Activated CD4-positive, alpha-beta T cell treated with anti-CD3 and anti-CD28 coated beads for 36 hours (primary cell): ENCODE data around the gene SIL1. TPM values are rescaled to one million over a fixed set of nuclear protein-coding genes. Genes with fewer than 3 reads are reported as not detected.
"Not testable (repeated sequence)": the region's sequence is repeated elsewhere in the genome, so short reads cannot be mapped to it uniquely, and the experiment has no call there.

Source experiments
- ATAC-seq: fragments of 200-7000 bp; cut with Tn5 transposase; one replicate; pipeline ENCODE4 v1.10.0; 2021; ENCODE audit warnings: mild to moderate bottlenecking, moderate library complexity
- CTCF ChIA-PET: fragments of 350-600 bp; sonication (Branson Sonifier 250); formaldehyde crosslinking; loops from one replicate; lab custom pipeline; 2021; ENCODE audit warnings: antibody characterized with exemption; lab: Charles Lee
- POLR2A ChIA-PET: fragments of 350-600 bp; sonication (Branson Sonifier 250); formaldehyde crosslinking; loops from one replicate; lab custom pipeline; 2021; ENCODE audit warnings: antibody characterized with exemption, inconsistent platforms; lab: Charles Lee
- DNase-seq: peaks from one replicate; pipeline ENCODE4 v3.0.0-alpha.2; 2020
- H3K27ac Mint-ChIP-seq: one replicate; pipeline ENCODE4 v1.8.0; 2021; ENCODE audit warnings: mixed read lengths
- H3K27me3 Mint-ChIP-seq: one replicate; pipeline ENCODE4 v1.8.0; 2021; ENCODE audit warnings: mixed read lengths
- H3K36me3 Mint-ChIP-seq: one replicate; pipeline ENCODE4 v1.8.0; 2021; ENCODE audit warnings: low read depth, mixed read lengths
- H3K4me1 Mint-ChIP-seq: one replicate; pipeline ENCODE4 v1.8.0; 2021; ENCODE audit warnings: mixed read lengths
- H3K4me3 Mint-ChIP-seq: one replicate; pipeline ENCODE4 v1.8.0; 2021; ENCODE audit warnings: mild to moderate bottlenecking, moderate library complexity, mixed read lengths
- H3K9me3 Mint-ChIP-seq: one replicate; pipeline ENCODE4 v1.8.0; 2021; ENCODE audit warnings: low read depth, mixed read lengths
- intact Hi-C, 2 experiments: fragments of 100-400 bp; cut with DNase I in 1 of 2; cut with micrococcal nuclease in 1 of 2; formaldehyde crosslinking; loops; one replicate each; pipeline versions ENCODE4 v1.14.2 to v1.15.1; 2022 to 2024; cut with DNase I, micrococcal nuclease
- total RNA-seq, 2 experiments: library from RNA; stranded (reverse); gene quantifications; one replicate each; pipeline ENCODE4 v1.2.3, GENCODE V29; 2021

SIL1 gene
- total RNA-seq, 2 experiments from 2014 or later = 11.2 to 14.4 TPM

DNA sequence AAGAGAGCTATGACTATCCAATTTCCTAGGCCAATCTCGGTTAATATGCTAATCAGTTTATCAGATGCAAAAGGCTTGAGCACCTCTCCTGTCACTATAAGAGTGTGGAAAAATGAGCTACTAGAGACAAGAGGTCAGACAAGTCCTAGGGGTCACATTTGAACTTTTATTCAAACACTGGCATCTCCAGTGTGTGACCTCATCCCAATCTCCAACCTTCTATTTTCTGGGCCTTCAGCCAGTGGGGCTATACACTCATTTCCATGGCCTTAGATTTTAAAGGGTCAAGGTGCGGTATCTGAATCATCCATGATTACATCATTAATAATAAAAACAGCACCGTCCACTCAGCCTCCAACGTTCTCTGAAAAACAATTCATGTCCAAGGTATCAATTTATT, 183.4 kb downstream of the SIL1 start:
- Mint-ChIP-seq H3K27ac (no peak overlapping the region), H3K4me3 (no peak overlapping the region), H3K4me1 (peaks cover 4% of the 10 kb centered on the region), H3K9me3 (no peaks in the 10 kb centered on the region), H3K27me3 (no peaks in the 10 kb centered on the region), H3K36me3 (peaks cover 4% of the 10 kb centered on the region)
- DNase-seq (no peak), ATAC-seq (no peak)
- intact Hi-C loops = no loop called here
- CTCF ChIA-PET = interaction anchor here (1.0 kb wide), 1 partner anchor 11 kb away, joined by 3 read pairs; no protein-coding TSS in a partner anchor
- POLR2A ChIA-PET = no interaction called here

DNA sequence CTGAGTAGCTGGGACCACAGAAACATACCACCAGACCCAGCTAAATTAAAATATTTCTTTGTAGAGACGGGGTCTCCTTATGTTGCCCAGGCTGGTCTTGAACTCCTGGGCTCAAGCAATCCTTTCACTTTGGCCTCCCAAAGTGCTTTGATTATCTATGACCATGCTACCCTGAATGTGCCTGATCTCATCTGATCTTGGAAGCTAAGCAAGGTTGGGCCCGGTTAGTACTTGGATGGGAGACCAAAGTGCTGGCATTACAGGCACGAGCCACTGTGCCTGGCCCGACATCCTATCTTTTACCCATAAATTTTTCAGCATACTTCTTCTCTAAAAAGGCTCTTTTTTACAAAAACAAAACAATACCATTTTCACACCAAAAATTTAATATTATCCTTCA, 186.0 kb downstream of the SIL1 start:
- H3K36me3 Mint-ChIP-seq = peaks cover 4% of the 10 kb centered on the region
- peak overlapping the region; percentile 16 for H3K4me3 Mint-ChIP-seq
- CTCF ChIA-PET = no interaction called here
- H3K27me3 Mint-ChIP-seq = no peaks in the 10 kb centered on the region
- H3K4me1 Mint-ChIP-seq = peaks cover 4% of the 10 kb centered on the region
- H3K9me3 Mint-ChIP-seq = no peaks in the 10 kb centered on the region
- POLR2A ChIA-PET = no interaction called here
- intact Hi-C loops = no loop called here
- H3K27ac Mint-ChIP-seq = no peak overlapping the region
- DNase-seq (no peak), ATAC-seq (no peak)

DNA sequence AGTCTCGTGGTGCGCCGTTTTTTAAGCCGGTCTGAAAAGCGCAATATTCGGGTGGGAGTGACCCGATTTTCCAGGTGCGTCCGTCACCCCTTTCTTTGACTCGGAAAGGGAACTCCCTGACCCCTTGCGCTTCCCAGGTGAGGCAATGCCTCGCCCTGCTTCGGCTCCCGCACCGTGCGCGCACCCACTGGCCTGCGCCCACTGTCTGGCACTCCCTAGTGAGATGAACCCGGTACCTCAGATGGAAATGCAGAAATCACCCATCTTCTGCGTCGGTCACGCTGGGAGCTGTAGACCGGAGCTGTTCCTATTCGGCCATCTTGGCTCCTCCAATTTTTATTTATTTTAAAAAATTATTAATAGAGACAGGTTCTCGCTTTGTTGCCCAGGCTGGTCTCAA, 187.0 kb downstream of the SIL1 start:
- H3K4me1 Mint-ChIP-seq, ATAC-seq, H3K27ac Mint-ChIP-seq, intact Hi-C loops, POLR2A ChIA-PET, DNase-seq, H3K9me3 Mint-ChIP-seq, H3K36me3 Mint-ChIP-seq, H3K27me3 Mint-ChIP-seq, CTCF ChIA-PET: not testable (repeated sequence)
- H3K4me3 Mint-ChIP-seq = peak overlapping the region; percentile 51

DNA sequence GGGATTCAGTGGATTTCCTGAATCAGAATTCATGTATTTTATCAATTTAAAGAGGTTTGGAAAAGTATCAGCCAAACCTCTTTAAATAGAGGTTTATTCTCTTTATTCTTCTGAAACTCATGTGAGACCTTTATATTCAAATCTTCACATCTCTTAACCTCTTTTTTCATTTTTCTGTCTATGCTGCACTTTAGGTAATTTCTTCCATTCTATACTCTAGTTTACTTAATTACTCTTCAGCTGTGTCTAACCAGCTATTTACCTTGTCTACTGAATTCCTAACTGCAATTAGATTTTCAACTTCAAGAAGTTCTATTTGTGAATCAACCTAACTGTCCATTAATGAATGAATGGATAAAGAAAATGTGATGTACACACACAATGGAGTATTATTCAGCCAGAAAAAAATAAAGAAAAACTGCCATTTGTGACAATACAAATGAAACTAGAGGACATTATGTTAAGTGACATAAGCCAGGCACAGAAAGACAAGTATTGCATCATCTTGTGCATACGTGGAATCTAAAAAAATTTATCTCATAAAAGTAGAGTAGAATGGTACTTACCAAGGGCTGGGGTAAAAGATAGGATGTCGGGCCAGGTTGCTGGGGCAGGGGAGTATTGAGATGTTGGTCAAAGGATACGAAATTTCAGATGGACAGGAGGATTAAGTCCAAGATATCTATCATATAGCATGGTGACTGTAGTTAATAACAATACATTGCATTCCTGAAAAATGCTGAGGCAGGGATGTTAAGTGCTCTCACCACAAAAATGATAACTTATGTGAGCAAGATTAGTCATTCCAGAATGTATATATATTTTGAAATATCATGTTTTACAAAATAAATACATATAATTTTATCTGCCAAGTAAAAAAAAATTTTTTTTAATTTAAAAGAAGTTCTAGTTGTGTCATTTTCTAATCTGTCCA, 193.5 kb downstream of the SIL1 start:
- Mint-ChIP-seq H3K27ac (no peak overlapping the region), H3K4me1 (no peaks in the 10 kb centered on the region), H3K27me3 (no peaks in the 10 kb centered on the region), H3K36me3 (no peaks in the 10 kb centered on the region), H3K9me3 (peaks cover 6% of the 10 kb centered on the region), H3K4me3 (no peak overlapping the region)
- ATAC-seq (no peak), DNase-seq (no peak)
- intact Hi-C loops = no loop called here
- CTCF ChIA-PET = no interaction called here
- POLR2A ChIA-PET = no interaction called here

DNA sequence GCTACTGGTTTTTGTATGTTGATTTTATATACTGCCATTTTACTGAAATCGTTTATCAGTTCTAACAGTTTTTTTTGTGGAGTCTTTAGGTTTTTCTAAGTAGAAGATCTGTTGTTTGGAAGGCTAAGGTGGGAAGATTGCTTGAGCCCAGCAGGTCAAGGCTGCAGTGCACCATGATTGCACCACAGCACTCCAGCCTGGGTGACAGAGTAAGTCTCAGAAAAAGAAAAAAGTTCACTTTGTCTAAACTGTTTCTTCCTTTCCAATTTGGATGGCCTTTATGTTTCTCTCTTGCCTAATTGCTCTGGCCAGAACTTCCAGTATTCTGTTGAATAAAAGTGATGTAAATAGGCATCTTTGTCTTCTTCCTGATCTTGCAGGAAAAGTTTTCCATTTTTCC, 198.5 kb downstream of the SIL1 start:
- Mint-ChIP-seq H3K27me3 (no peaks in the 10 kb centered on the region), H3K36me3 (peaks cover 8% of the 10 kb centered on the region), H3K4me1 (no peaks in the 10 kb centered on the region), H3K4me3 (no peak overlapping the region), H3K9me3 (peaks cover 11% of the 10 kb centered on the region), H3K27ac (no peak overlapping the region)
- ATAC-seq (no peak), DNase-seq (no peak)
- CTCF ChIA-PET = interaction anchor here (0.6 to 1.1 kb wide), 2 partner anchors 36 to 37 kb away, joined by 3 read pairs; no protein-coding TSS in a partner anchor
- intact Hi-C loops = no loop called here
- POLR2A ChIA-PET = no interaction called here

DNA sequence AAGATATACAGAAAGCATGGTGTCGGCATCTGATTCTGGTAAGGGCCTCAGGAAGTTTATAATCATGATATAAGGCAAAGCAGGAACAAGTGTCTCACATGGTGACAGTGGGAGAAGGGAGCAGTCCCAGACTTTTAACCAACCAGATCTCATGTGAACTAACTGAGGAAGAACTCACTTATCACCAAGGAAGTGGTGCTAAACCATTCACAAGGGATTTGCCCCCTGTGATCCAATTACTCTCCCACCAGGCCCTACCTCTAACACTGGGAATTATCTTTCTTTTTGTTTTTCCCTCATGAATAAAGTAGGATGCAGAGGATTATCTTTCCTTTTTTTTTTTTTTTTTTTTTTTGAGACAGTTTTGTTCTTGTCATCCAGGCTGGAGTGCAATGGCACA, 199.6 kb downstream of the SIL1 start:
- ChIA-PET CTCF (no interaction called here), POLR2A (no interaction called here)
- peaks cover 8% of the 10 kb centered on the region for H3K9me3 Mint-ChIP-seq
- ATAC-seq = no peak
- no peak for DNase-seq
- H3K4me3 Mint-ChIP-seq = no peak overlapping the region
- no peaks in the 10 kb centered on the region for H3K4me1 Mint-ChIP-seq
- H3K27ac Mint-ChIP-seq = no peak overlapping the region
- peaks cover 8% of the 10 kb centered on the region for H3K36me3 Mint-ChIP-seq
- intact Hi-C loops = no loop called here
- H3K27me3 Mint-ChIP-seq = no peaks in the 10 kb centered on the region

DNA sequence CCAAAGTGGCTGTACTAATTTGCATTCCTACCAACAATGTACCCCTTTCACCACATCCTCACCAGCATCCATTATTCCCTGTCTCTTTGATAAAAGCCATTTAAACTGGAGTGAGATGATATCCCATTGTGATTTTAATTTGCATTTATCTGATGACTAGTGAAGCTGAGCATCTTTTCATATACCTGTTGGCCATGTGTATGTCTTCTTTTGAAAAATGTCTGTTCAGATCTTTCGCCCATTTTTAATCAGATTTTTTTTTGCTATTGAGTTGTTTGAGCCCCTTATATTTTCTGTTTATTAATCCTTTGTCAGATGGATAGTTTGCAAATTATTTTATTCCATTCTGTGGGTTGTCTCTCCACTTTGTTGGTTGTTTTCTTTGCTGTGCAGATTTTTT, 202.0 kb downstream of the SIL1 start:
- Mint-ChIP-seq H3K27ac (no peak overlapping the region), H3K4me1 (no peaks in the 10 kb centered on the region), H3K4me3 (no peak overlapping the region), H3K27me3 (no peaks in the 10 kb centered on the region), H3K9me3 (peaks cover 8% of the 10 kb centered on the region), H3K36me3 (peaks cover 8% of the 10 kb centered on the region)
- CTCF ChIA-PET = no interaction called here
- intact Hi-C loops = no loop called here
- POLR2A ChIA-PET = no interaction called here
- DNase-seq (no peak), ATAC-seq (no peak)

DNA sequence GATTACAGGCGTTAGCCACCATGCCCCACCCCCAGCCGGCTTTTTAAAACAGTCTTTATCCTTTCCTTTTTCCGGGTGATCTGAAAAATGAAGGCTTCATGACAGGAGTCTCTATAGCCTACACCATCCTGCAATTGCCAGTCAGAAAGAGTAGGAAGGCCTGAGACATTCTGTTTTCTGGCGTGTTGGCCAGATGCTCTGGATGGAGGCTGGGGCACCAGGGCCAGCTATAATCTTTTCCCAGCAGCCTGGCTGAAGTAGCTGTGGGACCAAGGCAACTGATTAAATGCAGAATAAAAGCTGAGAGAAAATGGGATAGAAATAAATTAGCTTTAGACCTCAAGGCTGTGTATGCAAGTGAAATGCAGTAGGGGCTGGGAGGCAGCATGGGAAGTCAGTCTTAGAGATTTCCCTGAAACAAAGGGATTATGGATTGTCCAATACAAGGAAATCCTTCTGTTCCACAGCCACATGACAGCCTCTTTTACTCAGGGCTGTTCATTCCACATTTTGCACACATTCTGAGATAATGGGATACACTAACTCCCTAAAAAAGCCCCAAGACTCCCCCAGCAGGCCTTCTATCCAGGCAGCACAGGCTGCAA, 207.1 kb downstream of the SIL1 start:
- Mint-ChIP-seq H3K27me3 (no peaks in the 10 kb centered on the region), H3K27ac (no peak overlapping the region), H3K9me3 (peaks cover 2% of the 10 kb centered on the region), H3K4me3 (no peak overlapping the region), H3K36me3 (peaks cover 2% of the 10 kb centered on the region), H3K4me1 (no peaks in the 10 kb centered on the region)
- intact Hi-C loops = no loop called here
- CTCF ChIA-PET = interaction anchor here (0.7 kb wide), 2 partner anchors 313 to 395 kb away, joined by 3 read pairs; no protein-coding TSS in a partner anchor
- ATAC-seq (no peak), DNase-seq (no peak)
- POLR2A ChIA-PET = no interaction called here

DNA sequence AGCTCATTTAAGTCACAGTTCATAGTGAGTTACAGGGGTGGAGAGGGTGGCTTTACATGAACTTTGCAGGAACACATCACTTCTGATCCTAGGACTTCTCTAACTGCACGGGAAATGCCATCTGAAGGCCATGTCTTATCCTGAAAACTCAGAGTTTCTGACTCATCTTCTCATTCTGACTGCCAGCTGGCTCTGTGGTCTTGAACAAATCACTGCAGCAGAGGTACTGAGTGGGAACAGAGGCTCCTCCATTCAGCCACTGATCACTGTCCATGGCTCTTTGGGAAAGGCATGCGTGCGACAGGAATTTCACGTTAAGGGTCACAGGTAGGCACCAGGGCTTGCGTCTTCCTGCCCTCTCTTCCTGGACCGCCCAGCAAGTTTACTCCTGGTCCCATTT, 208.4 kb downstream of the SIL1 start:
- CTCF ChIA-PET = no interaction called here
- no peak overlapping the region for H3K27ac Mint-ChIP-seq
- H3K27me3 Mint-ChIP-seq = no peaks in the 10 kb centered on the region
- H3K36me3 Mint-ChIP-seq = no peaks in the 10 kb centered on the region
- H3K4me1 Mint-ChIP-seq = peaks cover 3% of the 10 kb centered on the region
- H3K4me3 Mint-ChIP-seq = no peak overlapping the region
- no peak for DNase-seq
- no peak for ATAC-seq
- intact Hi-C loops = no loop called here
- H3K9me3 Mint-ChIP-seq = no peaks in the 10 kb centered on the region
- POLR2A ChIA-PET = no interaction called here

DNA sequence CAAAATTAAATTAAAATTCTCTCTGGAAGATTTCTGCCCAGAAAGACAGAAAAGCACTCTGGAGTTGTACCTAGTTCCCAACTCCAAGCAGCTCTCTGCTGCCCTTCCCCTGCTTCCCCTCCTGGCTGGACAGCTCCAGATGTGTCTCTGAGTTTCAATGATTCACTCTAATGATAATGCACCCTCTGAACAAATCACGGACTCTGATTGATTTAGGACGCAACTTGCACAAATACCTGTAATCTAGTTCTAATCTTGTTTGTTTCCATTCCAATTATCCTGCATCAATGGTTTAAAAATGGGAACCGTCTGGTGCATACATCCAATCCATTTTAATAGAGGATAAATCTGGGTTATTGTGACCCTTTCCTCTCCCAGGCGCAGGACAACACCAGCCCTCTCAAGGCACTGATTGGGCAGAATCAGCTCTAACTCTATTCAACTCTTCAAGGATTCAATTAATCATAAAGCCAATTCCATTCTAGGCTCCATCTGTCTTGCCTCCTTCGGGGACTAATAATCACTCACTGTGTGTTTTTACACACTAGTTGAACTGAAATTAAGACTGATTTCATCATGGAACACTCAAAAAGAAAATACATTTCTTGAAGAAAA, 211.9 kb downstream of the SIL1 start:
- Mint-ChIP-seq H3K36me3 (no peaks in the 10 kb centered on the region), H3K27ac (no peak overlapping the region), H3K4me3 (no peak overlapping the region), H3K4me1 (peaks cover 15% of the 10 kb centered on the region), H3K9me3 (no peaks in the 10 kb centered on the region), H3K27me3 (peaks cover 4% of the 10 kb centered on the region)
- intact Hi-C loops = no loop called here
- ChIA-PET POLR2A (no interaction called here), CTCF (interaction anchor here (2.9 kb wide), 1 partner anchor 10 kb away, joined by 6 read pairs; no protein-coding TSS in a partner anchor)
- ATAC-seq = no peak
- DNase-seq = no peak

DNA sequence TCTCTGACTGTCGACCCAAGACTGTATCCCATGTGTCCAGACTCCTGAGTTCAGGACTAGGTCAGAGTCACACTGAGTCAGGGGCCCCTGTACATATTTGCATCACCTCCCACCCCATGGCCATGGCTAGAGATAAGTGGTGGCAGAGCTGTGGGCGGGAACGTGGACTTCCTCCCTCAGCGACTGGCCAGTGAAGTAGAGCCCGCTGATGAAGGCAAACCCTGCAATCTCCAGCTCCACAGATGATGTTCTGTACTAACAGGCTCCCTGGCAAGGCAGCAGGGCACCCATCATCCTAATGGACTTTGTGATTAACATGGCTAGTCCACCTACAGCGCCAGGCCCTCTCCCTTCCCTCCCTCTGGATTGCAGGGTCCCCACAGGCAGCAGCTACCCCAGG, 212.5 kb downstream of the SIL1 start:
- Mint-ChIP-seq H3K4me1 (peaks cover 21% of the 10 kb centered on the region), H3K9me3 (no peaks in the 10 kb centered on the region), H3K4me3 (no peak overlapping the region), H3K36me3 (no peaks in the 10 kb centered on the region), H3K27me3 (peaks cover 4% of the 10 kb centered on the region), H3K27ac (no peak overlapping the region)
- ChIA-PET CTCF (interaction anchor here (0.7 to 2.9 kb wide), 2 partner anchors 9 to 23 kb away, joined by 3 to 6 read pairs; no protein-coding TSS in a partner anchor), POLR2A (no interaction called here)
- no peak for ATAC-seq
- intact Hi-C loops = no loop called here
- DNase-seq = no peak
